ENCODE measurements around the gene SUPT6H.

The SUPT6H gene

GRCh38 chr17:28737770-28738679, 76.0 kb downstream of the SUPT6H start:
- Histone ChIP-seq H3K4me3 (ENCODE audit: low read depth, low read length) (no peak overlapping the region), H3K27ac (no peak overlapping the region), H3K36me3 (peaks cover 9% of the 10 kb centered on the region; the same call in 1 of the 2 replicates), H3K27me3 (ENCODE audit: insufficient read depth, low read depth, severe bottlenecking) (no peaks in the 10 kb centered on the region), H3K9me3 (ENCODE audit: severe bottlenecking) (peaks cover 3% of the 10 kb centered on the region)
- no peak for DNase-seq
- TF ChIP-seq CTCF (IDR thresholded peaks at IDR 0.05; ENCODE audit: low read depth, low read length): no peak

GRCh38 chr17:28738680-28739384, 76.8 kb downstream of the SUPT6H start:
- H3K4me3 ChIP-seq (ENCODE audit: low read depth, low read length): no peak overlapping the region
- no peak for TF ChIP-seq CTCF (IDR thresholded peaks at IDR 0.05; ENCODE audit: low read depth, low read length)
- peaks cover 9% of the 10 kb centered on the region; the same call in 1 of the 2 replicates for H3K36me3 ChIP-seq
- H3K9me3 ChIP-seq (ENCODE audit: severe bottlenecking): peaks cover 3% of the 10 kb centered on the region
- no peaks in the 10 kb centered on the region for H3K27me3 ChIP-seq (ENCODE audit: insufficient read depth, low read depth, severe bottlenecking)
- DNase-seq: no peak
- H3K27ac ChIP-seq: no peak overlapping the region

GRCh38 chr17:28740406-28741357, 78.7 kb downstream of the SUPT6H start:
- Histone ChIP-seq H3K27ac (no peak overlapping the region), H3K27me3 (ENCODE audit: insufficient read depth, low read depth, severe bottlenecking) (no peaks in the 10 kb centered on the region), H3K9me3 (ENCODE audit: severe bottlenecking) (peaks cover 3% of the 10 kb centered on the region), H3K4me3 (ENCODE audit: low read depth, low read length) (no peak overlapping the region), H3K36me3 (peaks cover 22% of the 10 kb centered on the region)
- TF ChIP-seq CTCF (IDR thresholded peaks at IDR 0.05; ENCODE audit: low read depth, low read length): no peak
- no peak for DNase-seq

GRCh38 chr17:28741358-28742349, 79.6 kb downstream of the SUPT6H start:
- Histone ChIP-seq H3K27me3 (ENCODE audit: insufficient read depth, low read depth, severe bottlenecking) (no peaks in the 10 kb centered on the region), H3K9me3 (ENCODE audit: severe bottlenecking) (peaks cover 3% of the 10 kb centered on the region), H3K27ac (peak overlapping the region; percentile 93), H3K4me3 (ENCODE audit: low read depth, low read length) (no peak overlapping the region), H3K36me3 (peaks cover 32% of the 10 kb centered on the region)
- no peak for TF ChIP-seq CTCF (IDR thresholded peaks at IDR 0.05; ENCODE audit: low read depth, low read length)
- no peak for DNase-seq
